Progenitor cell of endocrine pancreas (in vitro differentiated cells): ENCODE data around the gene CNKSR1. TPM values are rescaled to one million over a fixed set of nuclear protein-coding genes. Genes with fewer than 3 reads are reported as not detected.

Experiments used
- DNase-seq: peaks from one replicate; pipeline ENCODE4 v3.0.0; 2021; ENCODE audit warnings: low spot score; ENCODE audit not compliant: unreplicated experiment
- H3K27ac Mint-ChIP-seq: 2 replicates; pipeline ENCODE4 v1.8.0; 2021; ENCODE audit warnings: mild to moderate bottlenecking, moderate library complexity, mixed read lengths
- H3K27me3 Mint-ChIP-seq: 2 replicates; pipeline ENCODE4 v1.8.0; 2021; ENCODE audit warnings: mixed read lengths
- H3K36me3 Mint-ChIP-seq: 2 replicates; pipeline ENCODE4 v1.8.0; 2022; ENCODE audit warnings: mixed read lengths; ENCODE audit not compliant: insufficient read depth
- H3K4me1 Mint-ChIP-seq: 2 replicates; pipeline ENCODE4 v1.8.0; 2021; ENCODE audit warnings: low read depth, mixed read lengths
- H3K4me3 Mint-ChIP-seq: 2 replicates; pipeline ENCODE4 v1.8.0; 2021; ENCODE audit warnings: low read depth, mild to moderate bottlenecking, moderate library complexity, mixed read lengths
- H3K9me3 Mint-ChIP-seq: 2 replicates; pipeline ENCODE4 v1.8.0; 2021; ENCODE audit warnings: low read depth, mixed read lengths
- total RNA-seq: library from RNA; stranded (reverse); gene quantifications from 2 replicates; pipeline ENCODE4 v1.2.1, GENCODE V29; 2021
- TF ChIP-seq, protein P1 (sequence below): fragments of 200-600 bp; sonication (generic); IDR thresholded peaks from one replicate; pipeline ENCODE4 v1.5.0; 2021; ENCODE audit warnings: antibody characterized with exemption, mild to moderate bottlenecking; ENCODE audit not compliant: unreplicated experiment

CNKSR1 gene
- total RNA-seq, 1 donor from 2014 or later, result 52.1 TPM

DNA sequence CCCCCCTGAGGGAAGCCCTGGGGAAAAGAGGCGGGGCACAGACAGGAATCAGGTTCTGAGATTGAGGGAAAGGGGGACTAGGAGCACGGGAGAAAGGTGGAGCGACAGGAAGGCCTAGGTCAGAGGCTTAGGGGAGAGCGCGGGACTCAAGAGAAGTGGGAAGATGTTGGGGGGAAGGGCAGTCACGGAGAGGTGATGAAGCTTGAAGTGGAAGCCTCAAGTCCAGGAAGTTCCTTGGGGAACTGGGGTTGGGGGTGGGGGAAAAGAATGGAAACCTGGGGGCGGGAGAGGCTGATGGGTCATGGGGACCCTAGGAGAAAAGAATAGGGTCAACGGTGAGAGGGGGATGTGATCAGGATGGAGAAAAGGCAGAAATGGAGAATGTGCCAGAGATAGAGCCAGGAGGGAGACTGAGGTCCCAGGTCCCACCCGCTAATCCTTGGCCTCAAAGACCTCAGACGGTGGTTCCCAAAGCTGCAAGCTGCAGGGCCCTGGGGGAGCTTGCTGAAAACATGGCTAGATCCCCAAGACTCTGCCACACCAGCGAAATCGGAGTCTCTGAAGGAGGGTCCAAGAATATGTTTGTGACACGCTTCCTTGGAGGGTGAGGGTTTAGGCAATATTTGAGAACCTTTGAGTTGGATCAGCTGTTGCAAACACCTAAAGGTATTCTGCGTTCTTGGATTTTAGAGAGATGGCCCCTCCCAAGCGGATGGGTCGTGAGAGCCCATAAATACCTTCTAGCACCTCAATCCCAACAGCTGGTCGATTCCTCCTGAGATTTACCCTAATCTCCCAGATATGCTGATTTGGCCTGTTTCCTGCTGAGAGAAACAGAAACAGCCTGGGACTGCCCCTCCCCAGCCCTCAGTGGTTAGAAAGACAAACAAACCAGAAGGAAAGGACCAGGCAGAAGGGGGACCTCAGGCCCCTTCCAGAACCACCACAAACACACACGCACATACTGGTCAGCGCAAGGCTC is 12.1 kb upstream of the CNKSR1 start:
- Mint-ChIP-seq H3K4me3 (peak overlapping the region; percentile 66), H3K9me3 (no peaks in the 10 kb centered on the region), H3K36me3 (no peaks in the 10 kb centered on the region), H3K4me1 (peaks cover 13% of the 10 kb centered on the region), H3K27me3 (peaks cover 18% of the 10 kb centered on the region), H3K27ac (peak overlapping the region; percentile 52)
- TF ChIP-seq, protein P1, sequence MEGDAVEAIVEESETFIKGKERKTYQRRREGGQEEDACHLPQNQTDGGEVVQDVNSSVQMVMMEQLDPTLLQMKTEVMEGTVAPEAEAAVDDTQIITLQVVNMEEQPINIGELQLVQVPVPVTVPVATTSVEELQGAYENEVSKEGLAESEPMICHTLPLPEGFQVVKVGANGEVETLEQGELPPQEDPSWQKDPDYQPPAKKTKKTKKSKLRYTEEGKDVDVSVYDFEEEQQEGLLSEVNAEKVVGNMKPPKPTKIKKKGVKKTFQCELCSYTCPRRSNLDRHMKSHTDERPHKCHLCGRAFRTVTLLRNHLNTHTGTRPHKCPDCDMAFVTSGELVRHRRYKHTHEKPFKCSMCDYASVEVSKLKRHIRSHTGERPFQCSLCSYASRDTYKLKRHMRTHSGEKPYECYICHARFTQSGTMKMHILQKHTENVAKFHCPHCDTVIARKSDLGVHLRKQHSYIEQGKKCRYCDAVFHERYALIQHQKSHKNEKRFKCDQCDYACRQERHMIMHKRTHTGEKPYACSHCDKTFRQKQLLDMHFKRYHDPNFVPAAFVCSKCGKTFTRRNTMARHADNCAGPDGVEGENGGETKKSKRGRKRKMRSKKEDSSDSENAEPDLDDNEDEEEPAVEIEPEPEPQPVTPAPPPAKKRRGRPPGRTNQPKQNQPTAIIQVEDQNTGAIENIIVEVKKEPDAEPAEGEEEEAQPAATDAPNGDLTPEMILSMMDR, result no peak
- no peak for DNase-seq

DNA sequence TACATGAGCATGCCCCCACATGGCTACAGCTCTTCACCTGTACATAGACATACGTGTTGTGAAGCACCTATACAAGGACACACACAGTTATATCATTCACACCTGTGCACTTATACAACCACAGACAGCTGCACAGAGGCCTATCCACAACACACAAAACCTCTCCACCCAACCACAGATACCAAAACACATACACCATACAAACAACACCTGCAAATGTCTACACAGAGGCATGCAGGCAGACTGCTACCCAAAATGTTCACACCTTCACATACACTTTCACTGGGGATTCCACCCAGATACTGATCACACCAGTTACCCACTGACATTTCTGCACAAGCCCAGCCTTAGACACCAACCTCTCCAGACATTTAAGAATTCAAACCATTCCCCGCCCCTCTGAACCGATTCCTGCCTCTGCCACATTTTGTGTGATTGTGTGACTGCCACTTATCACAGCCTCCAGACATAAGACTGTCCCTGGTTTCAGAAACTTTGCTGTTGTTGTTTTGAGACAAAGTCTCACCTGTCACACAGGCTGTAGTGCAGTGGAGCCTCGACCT is 10.5 kb upstream of the CNKSR1 start:
- H3K36me3 Mint-ChIP-seq, result no peaks in the 10 kb centered on the region
- H3K4me1 Mint-ChIP-seq, result peaks cover 16% of the 10 kb centered on the region
- TF ChIP-seq, protein P1, result no peak
- DNase-seq, result no peak
- no peak overlapping the region for H3K4me3 Mint-ChIP-seq
- H3K9me3 Mint-ChIP-seq, result no peaks in the 10 kb centered on the region
- peaks cover 13% of the 10 kb centered on the region for H3K27me3 Mint-ChIP-seq
- peak overlapping the region; percentile 22 for H3K27ac Mint-ChIP-seq

DNA sequence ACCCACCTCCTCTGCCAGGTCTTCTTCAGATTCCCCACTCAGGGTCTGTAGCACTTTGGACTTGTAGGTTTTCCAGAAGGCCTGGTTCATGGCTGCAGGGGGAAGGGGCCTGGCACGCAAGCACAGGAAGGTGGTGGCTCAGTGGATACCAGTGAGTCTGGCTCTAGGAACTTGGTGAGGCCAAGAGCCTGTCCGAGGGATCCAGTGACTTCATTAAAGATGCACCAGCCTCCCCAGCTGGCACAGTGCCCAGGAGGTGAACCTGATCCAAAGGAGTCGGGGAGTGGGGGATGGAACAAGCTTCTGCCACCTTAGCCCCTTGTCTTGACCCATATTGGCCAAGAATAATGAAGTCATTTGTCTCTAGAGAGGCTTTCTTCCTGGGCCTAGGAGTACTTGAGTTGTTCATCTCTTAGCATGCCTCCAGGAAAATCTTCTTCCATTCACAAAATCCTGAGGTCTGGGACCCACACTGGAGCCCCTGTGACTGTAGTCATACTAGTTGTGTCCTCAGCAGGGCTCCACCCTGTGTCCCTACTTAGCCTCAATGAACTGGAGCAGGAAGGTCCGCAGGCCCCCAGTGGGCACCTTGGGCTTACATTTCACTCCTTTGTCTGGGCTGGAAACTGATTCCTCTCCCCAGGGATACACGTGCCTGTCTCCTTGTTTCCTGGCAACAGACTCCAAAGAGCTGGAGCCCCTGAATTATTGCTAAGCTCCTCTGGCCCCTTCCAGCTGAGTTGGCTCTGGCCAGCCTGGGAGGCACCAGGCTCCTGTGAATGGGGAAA is 8.7 kb upstream of the CNKSR1 start, which contains the start of gene C1orf232:
Gene C1orf232, minus strand, starts transcription at position 554 of the 788 bp plus-strand sequence. Its CDS starts 464 bp downstream, at position 90.
- Mint-ChIP-seq H3K27me3 (peaks cover 6% of the 10 kb centered on the region), H3K36me3 (no peaks in the 10 kb centered on the region), H3K4me3 (peak within 1 kb of the TSS; percentile 87), H3K4me1 (peaks cover 16% of the 10 kb centered on the region), H3K27ac (peak within 1 kb of the TSS; percentile 90), H3K9me3 (no peaks in the 10 kb centered on the region)
- DNase-seq, result no peak
- TF ChIP-seq, protein P1, result no peak

DNA sequence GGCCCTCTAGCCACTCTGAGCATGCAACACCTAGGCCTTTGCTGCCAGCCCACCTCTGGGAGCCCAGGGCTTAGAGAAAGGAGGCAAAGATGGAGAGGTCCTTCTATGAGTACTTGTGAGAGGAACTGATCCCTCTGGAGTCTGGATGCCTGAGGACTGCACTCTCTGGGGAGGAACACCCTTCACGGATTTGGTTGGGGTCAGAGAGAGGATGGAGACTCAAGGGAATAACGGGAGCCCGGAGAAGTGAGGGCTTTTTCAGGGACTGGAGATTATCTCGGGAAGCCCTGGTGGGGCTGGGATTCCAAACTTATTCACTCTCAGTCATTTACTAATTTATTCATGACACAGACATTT is 8.1 kb upstream of the CNKSR1 start:
- Mint-ChIP-seq H3K4me1 (peaks cover 16% of the 10 kb centered on the region), H3K27ac (peak overlapping the region; percentile 73), H3K36me3 (no peaks in the 10 kb centered on the region)

More for the DNA sequence above, 8.1 kb upstream of the CNKSR1 start:
- H3K4me3 Mint-ChIP-seq, result peak overlapping the region; percentile 87
- no peak for DNase-seq
- no peaks in the 10 kb centered on the region for H3K9me3 Mint-ChIP-seq
- TF ChIP-seq, protein P1, result no peak
- H3K27me3 Mint-ChIP-seq, result peaks cover 4% of the 10 kb centered on the region
